Sigmoid colon (tissue), 4 donors: ENCODE results near the gene TBX15.

Experiments used
- CTCF ChIP-seq, 4 experiments: fragments of 450-650 bp in 3 of 4; fragments of 200-600 bp in 1 of 4; IDR thresholded peaks; one replicate each; pipeline ENCODE4 v1.5.1; 2016 to 2019; ENCODE audit warnings: antibody characterized with exemption in 4 of 4, mild to moderate bottlenecking in 3 of 4, moderate library complexity in 2 of 4
- EP300 ChIP-seq, 4 donors: sonication (generic); formaldehyde crosslinking; IDR thresholded peaks; one replicate each; pipeline ENCODE4 v1.6.1; 2017; ENCODE audit warnings: antibody characterized with exemption in 4 of 4
- POLR2A ChIP-seq, 2 donors: fragments of 450-650 bp; IDR thresholded peaks; one replicate each; pipeline ENCODE4 v1.6.1; 2016; ENCODE audit warnings: antibody characterized with exemption in 2 of 2, mild to moderate bottlenecking in 2 of 2, moderate library complexity in 2 of 2
- POLR2AphosphoS5 ChIP-seq, 4 donors: sonication (generic); formaldehyde crosslinking; IDR thresholded peaks; one replicate each; pipeline ENCODE4 v1.6.1; 2017; ENCODE audit warnings: antibody characterized with exemption in 4 of 4

GRCh38 chr1:118977600-118977999 lies 10.5 kb downstream of the TBX15 start:
- TF ChIP-seq POLR2A (IDR thresholded peaks at IDR 0.05) (no peak), CTCF (IDR thresholded peaks at IDR 0.05) (no peak), POLR2AphosphoS5 (IDR thresholded peaks at IDR 0.05) (no peak), EP300 (IDR thresholded peaks at IDR 0.05) (no peak)
